M059J (cell line): ENCODE results near the gene PSMD13. TPM values are rescaled to one million over a fixed set of nuclear protein-coding genes. Genes with fewer than 3 reads are reported as not detected.
"Not testable (repeated sequence)": the region's sequence is repeated elsewhere in the genome, so short reads cannot be mapped to it uniquely, and the experiment has no call there.

Experiments
- DNase-seq: peaks from one replicate; pipeline ENCODE4 v3.0.0-alpha.2; 2012; ENCODE audit warnings: low read depth
- total RNA-seq: library from RNA; depleted of rRNA; stranded (reverse); fragments of >200 nt; shearing (Covaris generic); gene quantifications from 2 replicates; pipeline ENCODE4 v1.2.3, GENCODE V29; 2014; rRNA removed

The PSMD13 gene
- total RNA-seq = 162 and 239 TPM in 2 replicates

DNA sequence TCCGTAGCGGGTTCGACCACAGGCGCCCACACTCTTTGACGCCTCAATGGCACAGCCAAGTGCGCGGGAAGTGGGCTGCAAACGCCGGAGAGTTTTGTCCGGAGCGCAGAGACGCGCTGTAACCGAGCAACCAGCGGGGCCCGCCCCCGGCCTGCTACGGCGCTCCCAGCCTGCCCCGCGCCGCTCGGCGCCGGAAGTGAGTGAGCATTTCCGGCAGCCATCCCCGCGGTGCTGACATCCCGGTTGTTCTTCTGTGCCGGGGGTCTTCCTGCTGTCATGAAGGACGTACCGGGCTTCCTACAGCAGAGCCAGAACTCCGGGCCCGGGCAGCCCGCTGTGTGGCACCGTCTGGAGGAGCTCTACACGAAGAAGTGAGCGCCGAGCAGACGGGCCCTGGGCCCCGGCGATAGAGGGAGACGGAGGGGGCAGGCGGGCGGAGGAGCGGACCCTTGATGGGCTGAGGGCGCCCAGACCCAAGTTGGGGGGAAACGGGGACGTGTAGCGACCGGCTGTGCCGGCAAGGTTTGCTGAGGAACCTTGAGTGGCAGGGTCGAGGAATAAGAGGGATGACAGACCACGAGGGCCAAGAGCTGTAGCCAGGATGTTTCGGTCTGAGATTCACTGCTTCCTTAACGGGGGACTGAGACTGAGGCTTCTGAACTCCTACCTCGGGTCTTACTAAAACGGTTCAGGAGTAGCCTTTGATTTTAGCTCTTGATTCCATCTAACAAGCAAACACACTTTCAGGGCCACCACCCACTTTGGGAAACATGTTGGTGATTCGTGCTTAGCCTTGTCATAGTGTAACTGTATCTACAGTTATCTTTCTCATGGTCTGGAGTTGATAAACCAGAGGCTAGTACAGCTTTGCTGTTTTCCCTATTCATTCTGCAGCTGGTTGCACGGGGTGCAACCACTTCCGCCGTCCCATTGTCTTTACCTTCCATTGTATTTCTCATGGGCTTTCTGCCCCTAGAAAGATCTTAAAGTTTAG lies at the start of gene PSMD13:
TSS of gene PSMD13 (plus strand) at position 203 of the 994 bp plus-strand sequence. CDS start at position 277, 74 bp downstream.
- peak; percentile 86 for DNase-seq

DNA sequence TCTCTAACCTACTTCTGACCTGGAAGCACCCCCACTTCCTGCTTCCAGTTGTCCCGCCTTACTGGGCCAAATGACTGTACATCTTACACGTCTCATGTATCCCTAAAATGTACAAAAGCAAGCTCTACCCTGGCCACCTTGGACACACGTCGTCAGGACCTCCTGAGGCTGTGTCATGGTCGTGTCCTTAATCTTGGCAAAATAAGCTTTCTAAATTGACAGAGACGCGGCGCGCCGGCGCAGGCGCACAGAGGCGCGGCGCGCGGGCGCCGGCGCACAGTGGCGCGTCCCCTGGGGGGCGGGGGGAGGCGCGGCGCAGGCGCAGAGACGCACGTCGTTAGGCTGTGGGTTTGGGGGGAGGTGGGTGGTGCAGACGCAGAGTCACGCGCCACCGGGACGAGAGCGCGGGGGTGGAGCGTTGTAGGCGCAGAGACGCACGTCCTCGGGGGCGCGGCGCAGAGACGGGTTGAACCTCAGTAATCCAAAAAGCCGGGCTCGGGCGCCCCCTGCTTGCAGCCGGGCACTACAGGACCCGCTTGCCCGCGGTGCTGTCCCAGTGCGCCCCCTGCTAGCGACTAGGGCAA lies 47.5 kb upstream of the PSMD13 start:
- not testable (repeated sequence) for DNase-seq

DNA sequence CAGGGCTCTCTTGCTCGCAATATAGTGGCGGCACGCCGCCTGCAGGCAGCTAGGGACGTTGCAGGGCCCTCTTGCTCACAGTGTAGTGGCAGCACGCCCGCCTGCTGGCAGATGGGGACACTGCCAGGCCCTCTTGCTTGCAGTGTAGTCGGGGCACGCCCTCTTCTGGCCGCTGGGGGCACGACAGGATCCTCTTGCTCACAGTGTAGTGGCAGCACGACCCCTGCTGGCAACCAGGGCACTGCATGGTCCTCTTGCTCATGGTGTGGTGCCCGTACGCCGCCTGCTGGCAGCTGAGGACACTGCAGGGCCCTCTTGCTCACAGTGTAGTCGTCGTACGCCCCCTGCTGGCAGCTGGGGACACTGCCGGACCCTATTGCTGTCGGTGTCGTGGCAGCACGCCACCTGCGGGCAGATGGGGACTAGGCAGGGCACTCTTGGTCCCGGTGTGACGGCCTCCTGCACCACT lies 46.9 kb upstream of the PSMD13 start:
- DNase-seq = not testable (repeated sequence)

DNA sequence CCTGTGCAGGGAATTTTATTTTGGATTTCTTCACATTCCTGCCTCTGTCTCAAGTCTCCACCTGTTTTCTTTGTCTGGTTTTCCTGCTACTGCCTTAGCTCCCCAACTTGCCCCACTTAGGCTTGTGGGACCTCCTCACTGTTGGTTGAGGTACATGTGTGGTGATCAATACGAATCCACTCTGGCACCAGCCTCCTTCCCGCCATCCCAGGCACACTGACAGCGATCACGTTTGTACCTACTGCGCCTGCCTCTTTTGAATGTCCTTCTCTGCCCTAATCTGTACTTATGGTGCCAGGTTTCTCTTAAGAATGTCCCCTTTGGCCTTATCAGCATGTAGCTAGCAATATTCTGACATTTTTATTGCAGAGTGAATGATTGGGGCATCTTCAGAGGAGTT lies 46.2 kb upstream of the PSMD13 start:
- not testable (repeated sequence) for DNase-seq

DNA sequence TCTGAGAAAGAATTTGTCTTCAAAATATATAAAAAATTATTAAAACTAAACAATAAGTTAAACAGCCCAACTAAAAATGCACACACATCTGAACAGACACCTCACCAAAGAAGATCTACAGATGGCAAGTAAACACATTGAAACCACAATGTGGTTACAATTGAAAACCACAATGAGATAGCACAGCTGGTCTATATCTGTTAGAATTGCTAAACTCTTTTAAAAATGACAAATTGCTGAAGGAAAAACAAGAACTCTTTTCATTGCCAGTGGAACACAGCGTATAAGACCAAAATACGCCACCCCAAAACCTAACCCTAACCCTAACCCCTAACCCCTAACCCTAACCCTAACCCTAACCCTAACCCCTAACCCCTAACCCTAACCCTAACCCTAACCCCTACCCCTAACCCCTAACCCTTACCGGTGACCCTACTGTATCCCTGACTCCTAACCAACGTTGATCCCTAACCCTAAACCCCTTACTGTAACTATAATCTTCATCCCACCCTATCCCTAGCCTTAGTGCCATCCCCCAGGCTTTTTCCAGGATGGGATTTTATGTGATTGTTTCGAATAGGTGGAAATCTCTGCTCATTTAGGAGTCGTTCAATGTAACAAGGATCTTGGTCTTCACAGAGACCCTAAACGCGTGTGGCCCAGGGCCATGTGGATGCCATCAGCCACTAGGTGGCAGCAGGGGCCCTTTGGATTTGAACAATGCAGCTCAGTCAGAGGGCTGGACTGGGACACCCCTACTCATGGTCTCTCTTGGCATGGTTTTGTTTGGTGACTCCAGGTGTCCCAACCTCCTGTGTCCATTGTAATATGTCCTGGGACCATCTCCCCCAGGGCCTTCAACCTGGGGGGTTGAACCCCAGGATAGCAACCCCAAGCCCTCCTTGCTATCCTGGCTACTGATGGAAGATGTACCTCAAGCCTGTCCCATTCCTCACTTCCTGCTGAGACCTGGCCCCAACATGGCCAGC lies 45.0 kb upstream of the PSMD13 start:
- DNase-seq = not testable (repeated sequence)

DNA sequence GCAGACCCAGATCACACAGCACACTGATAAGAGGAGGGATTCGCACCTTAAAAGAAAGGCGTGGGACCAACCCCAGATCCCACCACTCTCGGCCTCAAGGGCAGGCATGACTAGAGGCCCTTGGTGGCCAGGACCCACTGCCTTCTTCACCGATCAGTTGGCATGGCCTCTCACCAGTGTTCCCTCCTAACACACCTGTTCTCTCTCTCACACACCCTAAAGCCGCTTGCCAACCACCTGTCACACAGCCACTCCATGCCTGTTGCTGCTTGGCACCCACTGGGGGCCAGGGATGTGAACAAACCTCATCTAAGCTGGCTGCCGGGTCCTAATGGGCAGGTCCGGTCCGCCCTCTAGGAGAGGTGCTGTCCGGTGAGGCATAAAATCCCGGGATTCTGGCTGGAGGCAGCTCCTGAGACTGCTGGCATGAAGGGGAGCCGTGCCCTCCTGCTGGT lies 44.1 kb upstream of the PSMD13 start, which contains the start of gene SCGB1C1:
TSS of gene SCGB1C1 (plus strand) at position 405 of the 455 bp plus-strand sequence. CDS start at position 427, 22 bp downstream.
- DNase-seq = not testable (repeated sequence)

DNA sequence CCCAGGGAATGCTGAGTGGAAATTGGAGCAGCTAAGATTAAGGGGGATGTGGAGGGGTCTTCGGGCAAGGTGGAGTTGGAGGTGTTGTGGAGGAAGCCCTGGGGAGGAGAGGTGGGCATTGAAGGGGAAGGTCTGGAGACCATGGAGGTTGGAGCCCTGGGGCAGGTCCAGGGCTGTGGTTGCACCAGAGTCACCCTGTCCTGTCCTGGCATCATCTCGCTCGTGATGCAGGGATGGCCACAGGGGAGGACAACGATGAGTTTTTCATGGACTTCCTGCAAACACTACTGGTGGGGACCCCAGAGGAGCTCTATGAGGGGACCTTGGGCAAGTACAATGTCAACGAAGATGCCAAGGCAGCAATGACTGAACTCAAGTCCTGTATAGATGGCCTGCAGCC lies 43.3 kb upstream of the PSMD13 start:
- not testable (repeated sequence) for DNase-seq

DNA sequence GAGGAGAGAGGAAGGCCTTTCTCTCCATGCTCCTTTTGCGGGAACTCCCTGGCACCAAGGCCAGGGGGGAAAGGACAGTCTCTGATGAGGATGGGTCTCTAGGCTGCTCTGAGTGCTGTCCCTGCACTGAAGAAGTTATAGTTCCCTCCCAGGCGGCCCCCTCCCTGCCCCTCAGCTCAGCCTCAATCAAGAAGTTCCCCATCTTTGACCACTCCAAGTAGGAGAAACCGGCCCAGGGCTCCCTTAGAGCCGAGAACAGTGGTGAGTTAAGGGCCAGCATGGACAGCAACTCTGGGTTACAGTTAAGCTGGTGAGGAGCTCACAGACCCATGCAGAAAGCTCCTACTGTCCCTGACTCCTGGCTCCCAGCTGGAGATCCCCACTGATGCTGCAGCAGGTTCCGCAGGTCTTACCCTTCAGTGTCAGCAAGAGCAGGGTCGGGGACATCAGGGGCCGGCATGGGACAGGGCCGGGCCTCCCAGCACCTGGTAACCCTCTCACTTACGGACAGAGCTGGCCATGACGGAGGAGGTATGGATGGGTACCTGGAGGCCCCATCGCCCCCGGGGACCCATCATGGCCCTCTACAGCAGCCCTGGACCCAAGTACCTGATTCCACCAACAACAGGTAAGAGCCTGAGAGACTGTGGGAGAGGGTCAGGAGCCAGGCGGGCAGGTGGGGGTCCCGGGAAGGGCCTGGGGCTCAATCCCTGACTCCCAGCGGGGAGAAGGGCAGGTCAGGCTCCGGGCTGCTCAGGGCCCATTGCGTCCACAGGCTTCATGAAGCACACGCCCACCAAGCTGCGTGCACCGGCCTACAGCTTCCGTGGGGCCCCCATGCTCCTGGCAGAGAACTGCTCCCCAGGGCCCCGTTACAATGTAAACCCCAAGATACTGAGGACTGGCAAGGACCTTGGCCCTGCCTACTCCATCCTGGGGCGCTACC lies 39.7 kb upstream of the PSMD13 start:
- peak; percentile 30 for DNase-seq

DNA sequence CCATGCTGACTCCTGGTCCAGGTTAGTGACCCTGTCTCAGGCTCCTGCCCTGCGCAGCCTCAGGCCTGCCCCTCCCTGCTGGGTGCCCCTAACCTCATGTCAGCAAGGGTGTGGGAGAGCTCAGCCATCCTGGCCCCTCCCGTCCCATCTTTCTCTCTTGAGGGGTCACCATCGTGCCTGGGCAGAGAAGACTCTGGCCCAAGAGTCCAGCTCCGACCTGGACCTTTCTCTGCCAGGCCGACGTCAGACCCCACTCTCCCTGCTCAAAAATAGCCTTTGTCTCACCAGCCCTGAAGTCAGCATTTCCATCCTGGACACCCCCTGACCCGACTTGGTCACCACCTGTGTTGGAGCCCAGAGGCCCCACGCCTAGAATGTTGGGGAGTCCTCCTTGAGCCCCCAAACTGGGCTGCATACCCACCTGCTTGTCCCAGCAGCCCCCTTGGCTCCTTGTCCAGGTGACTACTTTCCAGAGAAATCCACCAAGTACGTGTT lies 39.0 kb upstream of the PSMD13 start:
- DNase-seq = no peak

DNA sequence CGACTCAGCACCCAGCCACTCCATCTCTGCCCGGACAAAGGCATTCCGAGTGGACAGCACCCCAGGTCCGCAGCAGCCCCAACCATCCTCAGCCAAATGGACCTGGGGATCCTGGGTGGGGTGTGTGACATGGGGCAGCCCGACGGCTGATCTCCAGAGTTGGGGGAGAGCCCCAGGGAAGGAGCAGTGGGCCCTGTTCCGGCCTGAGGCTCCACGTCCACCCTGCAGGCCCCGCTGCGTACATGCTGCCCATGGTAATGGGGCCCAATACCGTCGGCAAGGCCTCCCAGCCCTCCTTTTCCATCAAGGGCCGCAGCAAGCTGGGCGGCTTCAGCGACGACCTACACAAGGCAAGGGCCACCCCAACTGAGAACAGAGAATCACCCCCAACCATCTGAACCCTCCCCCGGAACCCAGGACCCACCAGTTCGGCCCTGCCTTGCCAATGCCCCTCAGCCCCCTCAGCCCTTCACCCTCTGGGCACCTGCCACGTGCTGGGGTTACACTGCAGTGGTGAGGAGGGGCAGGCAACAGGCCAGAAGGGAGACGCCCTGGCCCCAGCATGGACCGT lies 38.5 kb upstream of the PSMD13 start:
- no peak for DNase-seq

DNA sequence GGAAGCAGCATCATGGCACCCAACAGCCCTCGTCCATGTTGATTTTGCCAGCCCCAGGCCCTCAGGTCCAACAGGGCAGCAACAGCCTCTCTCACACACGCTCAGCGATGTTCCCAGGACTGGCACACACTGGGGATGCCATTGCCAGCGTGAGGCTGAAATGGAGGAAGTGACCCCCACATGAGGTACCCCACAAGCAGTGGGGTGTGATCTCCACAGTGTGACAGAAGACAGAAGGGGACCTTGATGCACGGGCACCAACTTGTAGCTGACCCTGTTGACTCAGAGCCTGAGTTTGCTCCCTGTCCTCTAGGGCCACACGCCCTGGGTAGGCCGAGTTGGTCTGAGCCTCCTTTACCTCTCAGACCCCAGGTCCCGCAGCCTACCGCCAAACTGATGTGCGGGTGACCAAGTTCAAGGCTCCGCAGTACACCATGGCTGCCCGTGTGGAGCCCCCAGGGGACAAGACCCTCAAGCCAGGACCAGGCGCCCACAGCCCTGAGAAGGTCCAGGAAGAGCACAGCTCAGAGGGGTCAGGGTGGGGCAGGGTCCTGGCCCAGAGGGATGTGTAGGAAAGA lies 37.7 kb upstream of the PSMD13 start:
- DNase-seq = no peak

DNA sequence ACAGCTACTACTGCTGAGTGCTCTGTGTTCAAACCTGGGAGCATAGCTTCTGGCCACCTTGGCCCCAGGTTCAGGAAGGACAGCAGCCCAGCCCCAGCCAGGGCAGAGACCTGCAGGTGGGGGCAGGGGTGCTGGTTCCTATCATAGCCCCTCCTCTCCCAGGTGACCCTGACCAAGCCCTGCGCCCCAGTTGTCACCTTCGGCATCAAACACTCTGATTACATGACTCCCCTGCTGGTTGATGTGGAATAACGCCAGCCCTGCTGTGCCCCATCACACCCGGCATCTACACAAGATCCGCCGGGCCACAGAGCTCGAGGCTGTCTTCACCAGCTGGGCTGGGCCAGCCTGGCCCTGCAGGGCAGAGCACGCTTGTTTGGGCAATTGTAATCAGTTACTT lies 37.0 kb upstream of the PSMD13 start:
- DNase-seq = no peak

DNA sequence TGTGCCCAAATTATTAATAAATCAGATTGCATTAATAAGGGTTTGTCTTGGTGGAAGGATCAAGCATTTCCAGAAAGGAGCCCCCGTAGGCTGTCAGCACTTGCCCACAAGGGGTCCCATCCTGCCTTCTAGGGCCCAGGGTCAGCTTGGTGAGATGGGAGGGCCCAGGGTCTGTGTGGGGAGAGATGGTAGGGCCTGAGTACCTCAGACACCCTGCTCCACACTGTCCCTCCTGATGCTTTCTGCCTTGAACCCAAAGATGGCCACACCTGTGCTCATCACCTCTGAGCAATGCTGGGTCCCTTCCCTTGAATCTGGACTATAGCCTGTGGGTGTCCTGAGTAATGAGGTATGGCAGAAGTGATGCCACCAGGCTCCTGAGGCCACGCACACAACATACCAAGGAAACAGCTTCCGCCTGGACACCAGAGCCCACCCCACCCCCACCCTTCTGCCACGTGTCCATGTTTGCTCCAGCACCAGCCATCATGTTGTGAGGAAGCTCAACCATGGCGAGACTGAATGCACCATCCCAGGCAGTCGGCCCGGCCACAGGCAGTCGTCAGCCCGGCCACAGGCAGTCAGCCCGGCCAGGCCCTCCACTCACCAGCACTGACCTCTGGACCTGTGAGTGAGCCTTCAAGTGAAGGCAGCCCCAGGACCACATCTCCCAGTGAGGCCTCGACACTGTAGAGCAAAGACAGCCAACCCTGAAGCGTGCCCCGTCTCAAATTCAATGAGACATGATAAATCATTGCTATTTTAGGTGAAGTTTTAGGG lies 36.4 kb upstream of the PSMD13 start:
- DNase-seq = no peak

DNA sequence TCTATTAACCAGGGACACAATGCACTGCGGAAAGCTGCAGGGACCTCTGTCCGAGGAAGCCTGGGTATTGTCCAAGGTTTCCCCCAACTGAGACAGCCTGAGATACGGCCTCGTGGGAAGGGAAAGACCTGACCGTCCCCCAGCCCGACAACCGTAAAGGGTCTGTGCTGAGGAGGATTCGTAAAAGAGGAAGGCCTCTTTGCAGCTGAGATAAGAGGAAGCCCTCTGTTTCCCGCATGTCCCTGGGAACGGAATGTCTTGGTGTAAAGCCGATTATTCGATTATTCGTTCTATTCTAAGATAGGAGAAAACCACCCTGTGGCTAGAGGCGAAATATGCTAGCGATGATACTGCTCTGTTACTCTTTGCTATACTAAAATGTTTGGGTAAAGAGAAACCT lies 34.8 kb upstream of the PSMD13 start:
- DNase-seq = no peak

DNA sequence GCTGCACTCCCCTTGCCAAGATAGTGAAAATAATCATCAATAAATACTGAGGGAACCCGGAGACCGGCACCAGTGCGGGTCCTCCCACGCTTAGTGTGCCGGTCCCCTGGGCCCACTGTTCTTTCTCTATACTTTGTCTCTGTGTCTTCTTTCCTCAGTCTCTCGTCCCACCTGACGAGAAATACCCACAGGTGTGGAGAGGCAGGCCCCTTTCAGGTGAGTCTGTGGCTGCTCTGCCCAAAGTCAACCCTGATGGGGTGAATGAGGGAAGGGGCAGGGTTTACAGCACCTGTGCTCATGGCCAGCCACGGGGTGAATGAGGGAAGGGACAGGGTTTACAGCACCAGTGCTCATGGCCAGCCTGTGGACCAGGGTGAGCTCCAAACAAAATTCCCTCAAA lies 34.3 kb upstream of the PSMD13 start:
- no peak for DNase-seq

DNA sequence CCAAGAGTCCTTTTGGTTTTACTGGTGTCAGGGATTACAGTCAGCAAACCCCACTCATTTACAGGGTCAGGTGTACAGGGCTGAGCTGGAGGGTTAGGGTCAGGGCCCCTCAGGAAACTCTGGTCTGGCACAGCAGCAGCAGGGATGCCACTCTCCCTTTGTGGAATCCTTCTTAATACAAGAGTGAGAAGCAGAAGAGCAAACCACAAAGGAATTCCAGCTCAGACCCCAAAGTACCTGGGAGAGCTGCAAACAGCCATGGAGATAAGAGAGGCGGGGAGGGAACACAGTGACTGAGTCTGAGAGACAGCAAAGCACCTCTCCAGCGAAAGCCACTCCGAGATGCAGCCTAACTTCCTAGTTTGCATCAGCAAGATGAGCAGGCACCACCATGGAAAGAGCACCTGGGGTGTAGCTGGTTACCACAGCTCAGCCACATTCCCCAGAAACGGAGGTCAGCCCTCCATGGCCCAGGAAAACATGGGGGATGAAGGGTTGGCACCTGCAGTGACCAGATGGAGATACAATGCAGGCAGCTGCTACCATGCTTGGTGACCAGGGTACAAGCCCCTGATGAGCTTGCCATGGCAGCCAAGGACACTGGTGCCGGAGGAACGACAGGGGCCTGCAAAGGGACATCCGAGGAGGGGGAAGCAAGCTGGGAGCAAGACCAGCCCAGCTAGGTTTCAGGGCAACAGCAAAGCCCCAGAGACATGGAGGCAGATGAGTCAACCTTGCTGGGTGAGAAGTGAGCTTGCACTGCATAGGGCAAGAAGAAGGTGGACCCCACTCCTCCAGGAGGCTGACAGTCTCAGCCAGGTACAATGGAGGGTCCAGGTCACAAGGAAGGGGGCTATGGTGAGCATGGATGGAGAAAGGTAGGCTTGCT lies 33.5 kb upstream of the PSMD13 start:
- no peak for DNase-seq

DNA sequence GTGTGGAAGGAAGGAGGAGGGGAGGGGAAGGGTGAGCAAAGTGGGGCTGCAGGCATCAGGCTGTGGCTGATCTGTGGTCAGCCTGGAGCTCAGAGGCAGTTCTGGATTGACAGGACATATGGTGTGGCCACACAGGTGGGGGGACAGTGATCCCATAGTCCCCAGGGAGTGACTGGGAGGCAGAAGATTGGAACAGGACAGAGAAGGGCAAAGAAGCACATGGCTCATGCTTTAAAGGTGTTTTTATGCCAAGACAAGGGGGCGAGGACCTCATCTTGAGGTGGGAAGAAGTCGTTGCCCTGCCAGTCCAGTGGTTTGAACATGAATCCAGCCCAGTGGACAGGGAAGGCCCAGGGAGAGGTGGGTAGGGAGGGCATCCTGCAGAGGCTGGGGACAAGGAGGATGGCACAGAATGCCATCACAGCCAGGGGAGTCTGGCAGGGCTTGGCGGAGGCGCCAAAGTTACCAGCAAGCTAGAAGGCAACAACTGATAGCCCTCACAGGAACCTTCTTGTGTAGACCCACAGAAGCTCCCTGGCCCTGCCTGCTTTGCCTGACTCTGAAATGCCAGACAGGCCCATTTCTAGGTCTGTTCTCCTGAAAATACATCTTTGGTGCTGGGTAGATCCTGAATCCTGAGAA lies 32.7 kb upstream of the PSMD13 start:
- no peak for DNase-seq
